HepG2 (cell line): Measurements from ENCODE around the gene DLG1. TPM values are rescaled to one million over a fixed set of nuclear protein-coding genes. Genes with fewer than 3 reads are reported as not detected.

ENCODE experiments used
- ATAC-seq: fragments of 200-7000 bp; cut with Tn5 transposase; 3 replicates; pipeline ENCODE4 v1.9.1; 2020; ENCODE audit warnings: mild to moderate bottlenecking, moderate library complexity
- BruUV-seq: library from RNA; stranded (reverse); fragments of 400-500 nt; replicated peaks from 2 replicates; lab custom pipeline; 2021; lab: Mats Ljungman, UMichigan
- CTCF ChIA-PET: fragments of 300-600 bp; formaldehyde crosslinking; extraction: SDS; loops from one replicate; lab custom pipeline; 2021; ENCODE audit warnings: low total read pairs, inconsistent platforms, low intra/inter-chr PET ratio; lab: Yijun Ruan, JAX
- POLR2A ChIA-PET: fragments of 350-600 bp; sonication (Branson Sonifier 250); formaldehyde crosslinking; loops from one replicate; lab custom pipeline; 2020; ENCODE audit warnings: antibody characterized with exemption, inconsistent platforms; lab: Yijun Ruan, JAX
- DNase-seq: peaks from one replicate; pipeline ENCODE4 v3.0.0-alpha.2; 2015; ENCODE audit warnings: low spot score
- FAIRE-seq: peaks from 3 replicates; lab custom pipeline; 2011; peaks lifted over from hg19 to GRCh38; lab: Jason Lieb, UNC
- H2AFZ ChIP-seq: one replicate; pipeline ENCODE4 v1.6.1; 2011; ENCODE audit warnings: low read length, inconsistent platforms
- H3K27ac ChIP-seq: fragments of 300-600 bp; 3 replicates; pipeline ENCODE4 v1.8.0; 2011; ENCODE audit warnings: mixed run types, mild to moderate bottlenecking, mixed read lengths, low read length, inconsistent platforms; ENCODE audit not compliant: insufficient read depth; ENCODE audit errors: extremely low read length
- H3K27me3 ChIP-seq, 2 experiments: fragments of 200-600 bp in 1 of 2; 2 replicates in 1 of 2; 3 replicates in 1 of 2; pipeline versions ENCODE4 v1.6.0 to v1.8.0; 2011; ENCODE audit warnings: low read length in 2 of 2, mild to moderate bottlenecking in 2 of 2, moderate library complexity in 2 of 2, inconsistent platforms in 1 of 2; ENCODE audit not compliant: insufficient read depth in 2 of 2, control insufficient read depth in 1 of 2
- H3K36me3 ChIP-seq, 2 experiments: fragments of 200-600 bp in 1 of 2; replicated peaks in 1 of 2; 2 replicates in 1 of 2; 3 replicates in 1 of 2; pipeline versions ENCODE4 v1.5.1 to v1.8.0; 2011; ENCODE audit warnings: low read length in 2 of 2, inconsistent platforms in 1 of 2; ENCODE audit not compliant: insufficient read depth in 2 of 2, control insufficient read depth in 1 of 2
- H3K4me1 ChIP-seq: 2 replicates; pipeline ENCODE4 v1.5.1; 2012; ENCODE audit warnings: low read length, inconsistent platforms; ENCODE audit not compliant: insufficient read depth
- H3K4me2 ChIP-seq: 2 replicates; pipeline ENCODE4 v1.6.0; 2011; ENCODE audit warnings: low read depth, low read length, inconsistent platforms
- H3K4me3 ChIP-seq, 3 experiments: fragments of 200-600 bp in 1 of 3; sonication (generic), shearing (Covaris generic) in 1 of 3; replicated peaks in 1 of 3; 2 replicates each; pipeline ENCODE4 v1.5.1; 2011 to 2016; ENCODE audit warnings: low read length in 3 of 3, inconsistent platforms in 2 of 3, low read depth in 2 of 3, mild to moderate bottlenecking in 2 of 3, control low read depth in 1 of 3, mixed read lengths in 1 of 3; ENCODE audit not compliant: insufficient read depth in 1 of 3
- H3K79me2 ChIP-seq: one replicate; pipeline ENCODE4 v1.6.1; 2011; ENCODE audit warnings: low read length, inconsistent platforms; ENCODE audit not compliant: insufficient read depth
- H3K9ac ChIP-seq: 2 replicates; pipeline ENCODE4 v1.6.0; 2011; ENCODE audit warnings: mild to moderate bottlenecking, low read depth, low read length, inconsistent platforms; ENCODE audit not compliant: insufficient read depth
- H3K9me3 ChIP-seq: 2 replicates; pipeline ENCODE4 v1.5.1; 2012; ENCODE audit warnings: mild to moderate bottlenecking, low read length
- H4K20me1 ChIP-seq: 2 replicates; pipeline ENCODE4 v1.6.0; 2011; ENCODE audit warnings: inconsistent platforms, mild to moderate bottlenecking, low read length, moderate library complexity; ENCODE audit not compliant: insufficient read depth
- ARHGAP35 ChIP-seq: sonication (generic); formaldehyde crosslinking; IDR thresholded peaks from 2 replicates; pipeline ENCODE4 v1.9.0; 2022; ENCODE audit warnings: mild to moderate bottlenecking, inconsistent platforms, moderate library complexity, missing genetic modification reagents, borderline replicate concordance
- HNF4A ChIP-seq: sonication (generic); formaldehyde crosslinking; IDR thresholded peaks from 2 replicates; pipeline ENCODE4 v1.4.0; 2020; ENCODE audit warnings: missing genetic modification reagents
- HNF4G ChIP-seq, 2 experiments: sonication (generic) in 1 of 2; formaldehyde crosslinking in 1 of 2; IDR thresholded peaks; 2 replicates each; pipeline versions ENCODE4 v1.4.0 to v1.6.1; 2011 to 2020; ENCODE audit warnings: borderline replicate concordance in 2 of 2, low read depth in 2 of 2, mild to moderate bottlenecking in 2 of 2, low read length in 1 of 2, missing genetic modification reagents in 1 of 2, moderate library complexity in 1 of 2
- HNRNPK ChIP-seq: fragments of 200-400 bp; formaldehyde crosslinking; IDR thresholded peaks from 2 replicates; pipeline ENCODE4 v1.6.1; 2018; ENCODE audit warnings: low read length, low read depth, moderate library complexity, mild to moderate bottlenecking; ENCODE audit not compliant: poor library complexity, severe bottlenecking
- MTF2 ChIP-seq: sonication (generic); formaldehyde crosslinking; IDR thresholded peaks from 2 replicates; pipeline ENCODE4 v1.5.0; 2020; ENCODE audit warnings: missing genetic modification reagents, borderline replicate concordance
- NFIC ChIP-seq: IDR thresholded peaks from 2 replicates; pipeline ENCODE4 v1.6.1; 2012; ENCODE audit warnings: mild to moderate bottlenecking, low read length, inconsistent platforms
- SP5 ChIP-seq: IDR thresholded peaks from 2 replicates; pipeline ENCODE4 v1.6.1; 2016; ENCODE audit warnings: low read depth, borderline replicate concordance
- ZFP62 ChIP-seq: sonication (generic); formaldehyde crosslinking; IDR thresholded peaks from 2 replicates; pipeline ENCODE4 v1.4.0; 2020; ENCODE audit warnings: missing genetic modification reagents
- ZNF292 ChIP-seq: sonication (generic); formaldehyde crosslinking; IDR thresholded peaks from 2 replicates; pipeline ENCODE4 v1.8.1; 2022; ENCODE audit warnings: mild to moderate bottlenecking, low read depth, missing genetic modification reagents, borderline replicate concordance
- ZNF761 ChIP-seq: sonication (generic); formaldehyde crosslinking; conservative IDR thresholded peaks from 2 replicates; pipeline ENCODE4 v1.4.0; 2020; ENCODE audit warnings: mild to moderate bottlenecking, missing genetic modification reagents
- ZNF766 ChIP-seq: sonication (generic); formaldehyde crosslinking; IDR thresholded peaks from 2 replicates; pipeline ENCODE4 v1.5.0; 2020; ENCODE audit warnings: missing genetic modification reagents, borderline replicate concordance
- ZNF850 ChIP-seq: sonication (generic); formaldehyde crosslinking; conservative IDR thresholded peaks from 2 replicates; pipeline ENCODE4 v1.9.0; 2021; ENCODE audit warnings: mild to moderate bottlenecking, missing genetic modification reagents
- WGBS: methylation state at CpG from one replicate; pipeline ENCODE4 v1.1.6; 2017; ENCODE audit warnings: low lambda C conversion rate; 5-methylcytosine and 5-hydroxymethylcytosine counted together
- in situ Hi-C: cut with HindIII; loops from 2 replicates; pipeline ENCODE4 v1.10.0; 2017; ENCODE audit warnings: low pct_unique_long_range_greater_than_20kb; ENCODE audit not compliant: extremely low pct_ligation_motif_present
- intact Hi-C: fragments of 100-400 bp; cut with micrococcal nuclease; formaldehyde crosslinking; loops from one replicate; pipeline ENCODE4 v1.10.0; 2022; ENCODE audit not compliant: unreplicated experiment
- polyA plus RNA-seq, 8 experiments: library from polyadenylated mRNA; depleted of rRNA in 3 of 8; stranded (reverse) in 7 of 8; unstranded in 1 of 8; fragments of >200 nt; fragmentation: Illumina TruSeq in 4 of 8; extraction: Trizol in 4 of 8; gene quantifications; 2 replicates each; pipeline versions ENCODE4 v1.2.1 to v1.2.3, GENCODE V29; 2011 to 2016; ENCODE audit warnings: low read depth in 4 of 8, missing spikeins in 1 of 8, mixed read lengths in 1 of 8; ENCODE audit not compliant: insufficient read depth in 1 of 8
- total RNA-seq, 5 experiments: library from RNA; depleted of rRNA; stranded (reverse); fragments of >200 nt; fragmentation: Illumina TruSeq; extraction: Trizol; gene quantifications; 2 replicates each; pipeline ENCODE4 v1.2.3, GENCODE V29; 2016; ENCODE audit warnings: low read depth in 1 of 5
- TF ChIP-seq, protein P1 (sequence below): sonication (generic); formaldehyde crosslinking; IDR thresholded peaks from 2 replicates; pipeline ENCODE4; 2020; ENCODE audit warnings: missing genetic modification reagents, mild to moderate bottlenecking, borderline replicate concordance
- TF ChIP-seq, protein P2 (sequence below): IDR thresholded peaks from 2 replicates; pipeline ENCODE4 v1.6.1; 2016; ENCODE audit warnings: control low read depth
- TF ChIP-seq, protein P3 (sequence below), 2 experiments: fragments of 450-650 bp in 1 of 2; sonication (generic) in 1 of 2; formaldehyde crosslinking; IDR thresholded peaks; 2 replicates each; pipeline versions ENCODE4 v1.5.0 to v1.8.0; 2020 to 2022; ENCODE audit warnings: mild to moderate bottlenecking in 1 of 2, missing genetic modification reagents in 1 of 2
- TF ChIP-seq, protein P4 (sequence below): sonication (generic); formaldehyde crosslinking; IDR thresholded peaks from 2 replicates; pipeline ENCODE4 v1.4.0; 2020; ENCODE audit warnings: mild to moderate bottlenecking, missing genetic modification reagents

DLG1 gene
- total and polyA plus RNA-seq, 2 of the 13 experiments (the other 11 are each of a cell fraction or from before 2014, with no cell fraction given): 30.5 to 104 TPM

DNA sequence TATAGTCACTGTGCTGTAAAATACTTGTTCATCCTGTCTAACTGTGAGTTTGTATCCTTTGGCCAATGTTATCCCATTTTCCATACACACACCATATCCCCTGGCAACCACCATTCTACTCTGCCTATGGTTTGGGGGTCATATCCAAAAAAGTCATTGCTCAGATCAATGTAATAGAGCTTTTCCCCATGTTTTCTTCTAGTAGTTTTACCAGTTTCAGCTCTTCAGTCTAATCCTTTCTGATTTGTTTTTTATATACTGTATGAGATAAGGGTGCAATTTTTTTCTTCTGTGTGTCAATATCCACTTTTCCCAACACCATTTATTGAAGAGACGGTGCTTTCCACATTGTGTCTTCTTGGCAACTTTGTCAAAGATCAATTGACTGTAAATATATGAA, 14.0 kb upstream of the DLG1 start:
- intact Hi-C loops (no loop called here), in situ Hi-C loops (no loop called here)
- no TSS peak for BruUV-seq
- Histone ChIP-seq H3K27ac (no peak overlapping the region), H3K9ac (no peak overlapping the region), H3K4me1 (peaks cover 37% of the 10 kb centered on the region), H4K20me1 (no peaks in the 10 kb centered on the region), H3K36me3 (no peaks in the 10 kb centered on the region), H3K9me3 (no peaks in the 10 kb centered on the region), H3K4me3 (no peak overlapping the region), H3K4me2 (no peak overlapping the region), H3K27me3 (no peaks in the 10 kb centered on the region; a peak in 1 of 5 replicates), H3K79me2 (no peaks in the 10 kb centered on the region), H2AFZ (no peak overlapping the region)
- 74% methylated on average over 1 of the region's 1 CpG for WGBS
- no peak for ATAC-seq
- POLR2A ChIA-PET: interaction anchor here (0.5 kb wide), 1 partner anchor 14 kb away, joined by 4 read pairs; the partner anchor contains the start of gene DLG1
- CTCF ChIA-PET: no interaction called here
- TF ChIP-seq, protein P1, sequence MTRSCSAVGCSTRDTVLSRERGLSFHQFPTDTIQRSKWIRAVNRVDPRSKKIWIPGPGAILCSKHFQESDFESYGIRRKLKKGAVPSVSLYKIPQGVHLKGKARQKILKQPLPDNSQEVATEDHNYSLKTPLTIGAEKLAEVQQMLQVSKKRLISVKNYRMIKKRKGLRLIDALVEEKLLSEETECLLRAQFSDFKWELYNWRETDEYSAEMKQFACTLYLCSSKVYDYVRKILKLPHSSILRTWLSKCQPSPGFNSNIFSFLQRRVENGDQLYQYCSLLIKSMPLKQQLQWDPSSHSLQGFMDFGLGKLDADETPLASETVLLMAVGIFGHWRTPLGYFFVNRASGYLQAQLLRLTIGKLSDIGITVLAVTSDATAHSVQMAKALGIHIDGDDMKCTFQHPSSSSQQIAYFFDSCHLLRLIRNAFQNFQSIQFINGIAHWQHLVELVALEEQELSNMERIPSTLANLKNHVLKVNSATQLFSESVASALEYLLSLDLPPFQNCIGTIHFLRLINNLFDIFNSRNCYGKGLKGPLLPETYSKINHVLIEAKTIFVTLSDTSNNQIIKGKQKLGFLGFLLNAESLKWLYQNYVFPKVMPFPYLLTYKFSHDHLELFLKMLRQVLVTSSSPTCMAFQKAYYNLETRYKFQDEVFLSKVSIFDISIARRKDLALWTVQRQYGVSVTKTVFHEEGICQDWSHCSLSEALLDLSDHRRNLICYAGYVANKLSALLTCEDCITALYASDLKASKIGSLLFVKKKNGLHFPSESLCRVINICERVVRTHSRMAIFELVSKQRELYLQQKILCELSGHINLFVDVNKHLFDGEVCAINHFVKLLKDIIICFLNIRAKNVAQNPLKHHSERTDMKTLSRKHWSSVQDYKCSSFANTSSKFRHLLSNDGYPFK (CRISPR knock-in tag): no peak
- no peak for TF ChIP-seq ZNF292 (CRISPR knock-in tag)
- no peak for TF ChIP-seq ZNF766
- TF ChIP-seq, protein P2, sequence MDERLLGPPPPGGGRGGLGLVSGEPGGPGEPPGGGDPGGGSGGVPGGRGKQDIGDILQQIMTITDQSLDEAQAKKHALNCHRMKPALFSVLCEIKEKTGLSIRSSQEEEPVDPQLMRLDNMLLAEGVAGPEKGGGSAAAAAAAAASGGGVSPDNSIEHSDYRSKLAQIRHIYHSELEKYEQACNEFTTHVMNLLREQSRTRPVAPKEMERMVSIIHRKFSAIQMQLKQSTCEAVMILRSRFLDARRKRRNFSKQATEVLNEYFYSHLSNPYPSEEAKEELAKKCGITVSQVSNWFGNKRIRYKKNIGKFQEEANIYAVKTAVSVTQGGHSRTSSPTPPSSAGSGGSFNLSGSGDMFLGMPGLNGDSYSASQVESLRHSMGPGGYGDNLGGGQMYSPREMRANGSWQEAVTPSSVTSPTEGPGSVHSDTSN (CRISPR knock-in tag): no peak
- TF ChIP-seq ARHGAP35 (CRISPR knock-in tag): no peak
- no peak for TF ChIP-seq NFIC
- TF ChIP-seq ZNF850: no peak
- TF ChIP-seq, protein P3, sequence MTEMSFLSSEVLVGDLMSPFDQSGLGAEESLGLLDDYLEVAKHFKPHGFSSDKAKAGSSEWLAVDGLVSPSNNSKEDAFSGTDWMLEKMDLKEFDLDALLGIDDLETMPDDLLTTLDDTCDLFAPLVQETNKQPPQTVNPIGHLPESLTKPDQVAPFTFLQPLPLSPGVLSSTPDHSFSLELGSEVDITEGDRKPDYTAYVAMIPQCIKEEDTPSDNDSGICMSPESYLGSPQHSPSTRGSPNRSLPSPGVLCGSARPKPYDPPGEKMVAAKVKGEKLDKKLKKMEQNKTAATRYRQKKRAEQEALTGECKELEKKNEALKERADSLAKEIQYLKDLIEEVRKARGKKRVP (CRISPR knock-in tag; IDR thresholded peaks at IDR 0.05): no peak
- TF ChIP-seq SP5 (CRISPR knock-in tag): no peak
- TF ChIP-seq HNF4A (CRISPR knock-in tag): no peak
- TF ChIP-seq ZFP62: no peak
- TF ChIP-seq, protein P4, sequence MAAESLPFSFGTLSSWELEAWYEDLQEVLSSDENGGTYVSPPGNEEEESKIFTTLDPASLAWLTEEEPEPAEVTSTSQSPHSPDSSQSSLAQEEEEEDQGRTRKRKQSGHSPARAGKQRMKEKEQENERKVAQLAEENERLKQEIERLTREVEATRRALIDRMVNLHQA (CRISPR knock-in tag): no peak
- no peak for TF ChIP-seq ZNF761 (CRISPR knock-in tag)
- no peak for TF ChIP-seq HNF4G (IDR thresholded peaks at IDR 0.05; ENCODE audit: borderline replicate concordance, low read depth, low read length)
- TF ChIP-seq HNF4G (CRISPR knock-in tag; IDR thresholded peaks at IDR 0.05; ENCODE audit: borderline replicate concordance, low read depth): no peak
- no peak for TF ChIP-seq HNRNPK
- no peak for TF ChIP-seq MTF2 (CRISPR knock-in tag)
- DNase-seq: no peak
- no peak for FAIRE-seq
